Thoracic aorta (tissue), 2 donors: ENCODE measurements around the gene RPGRIP1L. TPM values are rescaled to one million over a fixed set of nuclear protein-coding genes. Genes with fewer than 3 reads are reported as not detected.

Experiments used
- ATAC-seq: fragments of 150-250 bp; one replicate; pipeline ENCODE4 v1.8.0; 2017; ENCODE audit warnings: low read depth; ENCODE audit not compliant: insufficient number of reproducible peaks, low FRiP score
- DNase-seq: peaks from one replicate; pipeline ENCODE4 v3.0.0-alpha.2; 2020; ENCODE audit warnings: low spot score
- H3K27ac ChIP-seq, 2 donors: fragments of 200-600 bp; sonication (generic); 1 replicate in 1 of 2; 2 replicates in 1 of 2; pipeline ENCODE4 v1.5.1; 2016; ENCODE audit warnings: mild to moderate bottlenecking in 2 of 2, moderate library complexity in 2 of 2
- H3K27me3 ChIP-seq: fragments of 200-600 bp; sonication (generic); replicated peaks from 2 replicates; pipeline ENCODE4 v1.6.0; 2016; ENCODE audit warnings: mild to moderate bottlenecking; ENCODE audit not compliant: insufficient read depth
- H3K36me3 ChIP-seq: fragments of 200-600 bp; sonication (generic); one replicate; pipeline ENCODE4 v1.5.1; 2016
- H3K4me1 ChIP-seq, 2 donors: fragments of 200-600 bp; sonication (generic); 1 replicate in 1 of 2; 2 replicates in 1 of 2; pipeline versions ENCODE4 v1.5.1 to v1.6.0; 2016; ENCODE audit warnings: low read depth in 2 of 2, mild to moderate bottlenecking in 1 of 2; ENCODE audit not compliant: control insufficient read depth in 1 of 2
- H3K4me3 ChIP-seq: fragments of 200-600 bp; sonication (generic); 2 replicates; pipeline ENCODE4 v1.5.1; 2016; ENCODE audit warnings: mild to moderate bottlenecking
- H3K9me3 ChIP-seq: fragments of 200-600 bp; sonication (generic); 2 replicates; pipeline ENCODE4 v1.5.1; 2016
- total RNA-seq, 2 donors: library from RNA; depleted of rRNA; stranded (reverse); fragments of >200 nt; gene quantifications; one replicate each; pipeline versions ENCODE4 v1.1.0 to v1.2.3, GENCODE V29; 2016
- TF ChIP-seq, protein P1 (sequence below): fragments of 200-600 bp; sonication (generic); IDR thresholded peaks from one replicate; pipeline ENCODE4 v1.5.1; 2019; ENCODE audit warnings: antibody characterized with exemption

Gene RPGRIP1L
- total RNA-seq, 2 donors from 2014 or later: 3.4 to 9.1 TPM

DNA sequence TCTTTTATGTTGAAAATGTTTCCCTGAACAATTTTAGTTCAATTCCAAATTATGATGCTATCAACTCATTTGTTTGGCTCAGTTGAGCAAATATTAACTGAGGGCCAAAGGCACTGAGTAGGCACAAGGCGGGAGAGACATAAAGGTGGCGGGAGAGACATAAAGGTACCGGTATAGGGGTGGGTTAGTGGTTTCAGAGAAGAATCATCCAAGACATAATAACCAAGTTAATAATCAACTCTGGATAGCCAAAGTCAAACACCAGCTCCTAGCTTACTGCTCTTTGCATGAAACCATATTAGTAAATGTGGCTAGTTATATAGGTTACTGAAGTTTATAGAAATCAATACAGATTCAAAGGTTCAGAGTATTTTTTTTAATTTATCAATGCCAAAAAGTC, 91.7 kb downstream of the RPGRIP1L start:
- TF ChIP-seq, protein P1, sequence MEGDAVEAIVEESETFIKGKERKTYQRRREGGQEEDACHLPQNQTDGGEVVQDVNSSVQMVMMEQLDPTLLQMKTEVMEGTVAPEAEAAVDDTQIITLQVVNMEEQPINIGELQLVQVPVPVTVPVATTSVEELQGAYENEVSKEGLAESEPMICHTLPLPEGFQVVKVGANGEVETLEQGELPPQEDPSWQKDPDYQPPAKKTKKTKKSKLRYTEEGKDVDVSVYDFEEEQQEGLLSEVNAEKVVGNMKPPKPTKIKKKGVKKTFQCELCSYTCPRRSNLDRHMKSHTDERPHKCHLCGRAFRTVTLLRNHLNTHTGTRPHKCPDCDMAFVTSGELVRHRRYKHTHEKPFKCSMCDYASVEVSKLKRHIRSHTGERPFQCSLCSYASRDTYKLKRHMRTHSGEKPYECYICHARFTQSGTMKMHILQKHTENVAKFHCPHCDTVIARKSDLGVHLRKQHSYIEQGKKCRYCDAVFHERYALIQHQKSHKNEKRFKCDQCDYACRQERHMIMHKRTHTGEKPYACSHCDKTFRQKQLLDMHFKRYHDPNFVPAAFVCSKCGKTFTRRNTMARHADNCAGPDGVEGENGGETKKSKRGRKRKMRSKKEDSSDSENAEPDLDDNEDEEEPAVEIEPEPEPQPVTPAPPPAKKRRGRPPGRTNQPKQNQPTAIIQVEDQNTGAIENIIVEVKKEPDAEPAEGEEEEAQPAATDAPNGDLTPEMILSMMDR: no peak
- H3K27ac ChIP-seq: no peak overlapping the region
- ATAC-seq: no peak
- DNase-seq: no peak
- H3K4me3 ChIP-seq: no peak overlapping the region
- no peaks in the 10 kb centered on the region for H3K4me1 ChIP-seq
- H3K36me3 ChIP-seq: no peaks in the 10 kb centered on the region
- H3K27me3 ChIP-seq: no peaks in the 10 kb centered on the region
- no peaks in the 10 kb centered on the region for H3K9me3 ChIP-seq

DNA sequence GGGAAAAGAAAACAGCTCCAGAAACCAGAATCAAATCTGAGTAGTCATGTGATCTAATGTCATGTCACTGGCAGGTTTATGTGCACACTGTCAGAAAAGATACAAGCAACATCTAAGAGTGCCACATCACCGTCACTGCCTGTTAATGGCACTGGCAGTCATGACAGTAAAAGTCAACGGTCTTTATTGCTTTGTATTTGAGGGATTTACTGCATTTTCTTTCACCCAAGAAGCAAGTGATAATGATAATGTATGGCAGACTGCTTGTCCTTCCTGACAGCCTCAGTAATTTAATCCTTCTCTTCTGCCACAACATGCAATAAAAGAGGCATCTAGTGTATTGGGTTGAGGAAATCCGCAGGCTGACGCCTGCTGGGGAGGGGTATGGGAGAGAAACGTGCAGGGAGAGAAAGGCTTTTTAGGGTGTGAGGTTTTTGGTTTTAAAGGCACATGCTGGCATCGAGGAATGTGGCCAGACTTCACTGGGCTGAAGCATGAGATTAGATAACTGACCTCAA, 92.4 kb downstream of the RPGRIP1L start:
- DNase-seq (no peak), ATAC-seq (no peak)
- Histone ChIP-seq H3K27ac (no peak overlapping the region), H3K4me1 (no peaks in the 10 kb centered on the region), H3K27me3 (no peaks in the 10 kb centered on the region), H3K9me3 (no peaks in the 10 kb centered on the region), H3K4me3 (no peak overlapping the region), H3K36me3 (no peaks in the 10 kb centered on the region)
- TF ChIP-seq, protein P1: no peak

GRCh38 chr16:53609536-53609935, 94.1 kb downstream of the RPGRIP1L start:
- H3K27me3 ChIP-seq: no peaks in the 10 kb centered on the region
- DNase-seq (no peak), ATAC-seq (no peak)
- H3K27ac ChIP-seq: no peak overlapping the region
- no peaks in the 10 kb centered on the region for H3K36me3 ChIP-seq
- no peaks in the 10 kb centered on the region for H3K4me1 ChIP-seq
- TF ChIP-seq, protein P1: no peak
- H3K9me3 ChIP-seq: no peaks in the 10 kb centered on the region
- no peak overlapping the region for H3K4me3 ChIP-seq

GRCh38 chr16:53608094-53608493, 95.6 kb downstream of the RPGRIP1L start:
- no peaks in the 10 kb centered on the region for H3K27me3 ChIP-seq
- no peak overlapping the region for H3K27ac ChIP-seq
- no peak overlapping the region for H3K4me3 ChIP-seq
- no peaks in the 10 kb centered on the region for H3K36me3 ChIP-seq
- H3K4me1 ChIP-seq: no peaks in the 10 kb centered on the region
- ATAC-seq: no peak
- TF ChIP-seq, protein P1: no peak
- DNase-seq: no peak
- H3K9me3 ChIP-seq: no peaks in the 10 kb centered on the region

- H3K27ac ChIP-seq: no peak overlapping the region
- no peaks in the 10 kb centered on the region for H3K4me1 ChIP-seq
- H3K4me3 ChIP-seq: no peak overlapping the region
- no peaks in the 10 kb centered on the region for H3K27me3 ChIP-seq
- DNase-seq (no peak), ATAC-seq (no peak)
- TF ChIP-seq, protein P1: no peak
- no peaks in the 10 kb centered on the region for H3K9me3 ChIP-seq
- no peaks in the 10 kb centered on the region for H3K36me3 ChIP-seq
Measured at GRCh38 chr16:53605831-53606400, 97.7 kb downstream of the RPGRIP1L start.
